Stimulated activated CD8-positive, alpha-beta memory T cell treated with anti-CD3 and anti-CD28 coated beads, Interleukin-12 subunit alpha, Interleukin-12 subunit beta, amount 100 ng/mL, for 4 hours (primary cell): ENCODE results near the gene ARHGEF19.
A peak's percentile ranks its signal among the peaks of the same experiment; 100 is the strongest.
"Not testable (repeated sequence)": the region's sequence is repeated elsewhere in the genome, so short reads cannot be mapped to it uniquely, and the experiment has no call there.

Experiments
- DNase-seq: peaks from one replicate; pipeline ENCODE4 v3.0.0-alpha.2; 2020; ENCODE audit warnings: low read depth

The ARHGEF19 gene

DNA sequence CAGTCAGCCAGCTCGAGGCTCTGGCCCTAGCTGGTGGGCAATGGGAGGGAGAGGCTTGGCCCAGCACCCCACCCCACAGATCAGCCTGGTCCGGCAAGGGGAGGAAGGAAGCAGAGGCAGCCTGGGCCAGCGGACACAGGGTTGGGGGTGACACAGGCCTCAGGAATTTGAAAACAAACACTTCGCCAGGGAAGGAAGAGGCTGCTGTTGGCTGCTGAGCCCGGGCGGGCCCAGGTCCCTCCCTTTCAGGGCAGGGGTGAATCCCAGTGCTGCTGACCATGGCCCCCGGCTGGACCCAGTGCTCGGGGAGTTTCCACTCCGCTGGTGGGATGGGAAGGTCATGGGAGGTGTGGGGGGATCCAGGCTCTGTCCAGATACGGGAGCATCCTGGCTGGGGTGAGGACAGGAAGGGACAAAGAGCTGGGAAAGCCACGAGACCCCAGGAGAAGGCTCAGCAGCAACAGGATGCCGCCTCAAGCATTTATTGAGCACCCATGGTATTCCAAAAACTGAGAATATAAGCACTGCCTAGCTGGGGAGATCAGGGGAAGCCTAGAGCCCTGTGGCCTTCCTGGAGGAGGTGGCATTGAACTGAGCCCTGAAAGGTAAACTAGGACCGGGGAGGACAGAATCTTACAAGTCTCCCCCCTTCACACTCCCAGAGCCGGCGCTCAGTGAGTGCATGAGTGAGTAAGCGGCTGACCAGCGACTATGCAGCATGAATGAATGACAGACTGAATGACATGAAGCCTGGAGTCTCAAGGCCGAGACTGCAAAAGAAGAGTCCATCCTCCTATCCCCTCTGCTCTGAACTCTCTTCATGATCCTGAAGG lies 30.3 kb downstream of the ARHGEF19 start:
- DNase-seq = no peak

DNA sequence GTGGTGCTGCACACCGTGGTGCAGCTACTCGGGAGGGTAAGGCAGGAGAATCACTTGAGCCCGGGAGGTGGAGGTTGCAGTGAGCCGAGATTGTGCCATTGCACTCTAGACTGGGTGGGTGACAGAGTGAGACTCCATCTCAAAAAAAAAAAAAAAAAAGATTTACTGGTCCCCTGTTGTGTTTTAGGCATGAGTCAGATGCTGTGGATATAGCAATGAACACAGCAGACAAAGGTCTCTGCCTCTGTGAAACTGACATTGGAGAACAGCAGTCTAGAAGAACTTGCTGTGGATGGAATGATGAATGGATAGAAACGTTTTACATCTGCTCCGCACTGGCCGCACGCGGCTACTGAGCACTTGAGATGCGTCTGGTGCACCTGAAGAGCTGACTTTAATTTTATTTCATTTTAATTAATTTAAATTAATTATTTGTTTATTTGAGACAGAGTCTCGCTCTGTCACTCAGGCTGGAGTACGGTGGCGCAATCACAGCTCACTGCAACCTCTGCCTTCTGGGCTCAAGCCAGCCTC lies 32.1 kb downstream of the ARHGEF19 start:
- DNase-seq = no peak

DNA sequence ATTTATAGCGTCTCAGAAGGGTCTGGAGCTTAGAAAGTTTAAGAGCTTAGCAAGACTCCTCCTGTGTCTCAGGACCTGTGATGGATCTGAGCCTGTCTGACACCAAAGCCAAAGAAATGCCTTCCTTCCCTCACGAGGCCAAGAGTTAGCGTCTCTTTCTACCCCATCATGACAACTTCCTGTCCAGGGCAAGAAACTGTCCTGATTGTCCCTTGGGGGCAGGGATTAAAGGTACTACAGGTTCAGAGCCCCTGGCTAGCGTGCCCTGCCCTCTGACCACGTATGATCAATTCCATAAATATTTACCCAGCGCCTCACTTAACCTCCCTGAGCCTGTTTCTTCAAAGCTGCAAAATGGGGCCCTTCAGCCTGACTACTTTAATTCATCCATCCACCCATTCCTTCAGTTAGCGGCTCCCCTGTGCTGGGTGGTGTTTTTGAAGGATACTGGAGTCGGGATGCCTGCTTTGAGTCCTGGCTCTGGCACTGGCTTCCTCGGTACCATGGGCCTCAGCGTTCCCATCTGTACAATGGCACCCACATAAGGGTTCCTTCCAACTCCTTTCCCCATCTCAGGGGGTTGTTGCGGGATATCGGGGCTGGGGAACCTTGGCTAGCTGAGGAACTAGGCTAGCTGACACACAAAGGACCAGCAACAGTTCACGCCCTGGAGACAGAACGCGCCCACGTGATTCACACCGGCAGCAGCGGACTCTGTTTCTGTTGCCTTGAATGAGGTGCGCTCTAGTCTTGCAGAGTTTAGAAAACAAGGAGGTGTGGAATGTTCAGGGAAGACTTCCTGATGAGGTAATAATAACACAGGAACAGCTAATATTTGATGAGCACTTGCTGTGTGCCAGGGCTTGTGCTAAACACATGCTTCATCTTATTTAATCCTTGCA lies 33.6 kb downstream of the ARHGEF19 start:
- DNase-seq = no peak

DNA sequence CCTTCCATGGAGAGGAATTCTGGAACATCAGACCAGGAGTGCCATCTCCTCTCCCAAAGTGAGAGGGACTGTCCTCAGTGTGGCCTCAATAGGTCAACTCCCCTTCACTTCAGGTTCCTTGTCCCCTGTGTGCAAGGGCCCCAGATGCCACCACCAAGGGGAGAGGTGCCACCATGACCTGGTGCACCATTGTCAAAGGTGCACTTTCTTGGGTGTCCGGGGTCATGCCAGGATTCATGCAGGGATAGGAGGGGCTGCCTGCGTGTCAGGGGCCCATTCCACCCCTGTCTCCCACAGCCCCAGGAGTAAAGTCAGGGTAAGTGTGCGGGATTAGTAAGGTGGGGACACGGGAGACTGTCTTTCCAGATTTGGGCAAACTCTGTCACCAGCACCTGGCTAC lies 35.1 kb downstream of the ARHGEF19 start:
- DNase-seq = no peak

DNA sequence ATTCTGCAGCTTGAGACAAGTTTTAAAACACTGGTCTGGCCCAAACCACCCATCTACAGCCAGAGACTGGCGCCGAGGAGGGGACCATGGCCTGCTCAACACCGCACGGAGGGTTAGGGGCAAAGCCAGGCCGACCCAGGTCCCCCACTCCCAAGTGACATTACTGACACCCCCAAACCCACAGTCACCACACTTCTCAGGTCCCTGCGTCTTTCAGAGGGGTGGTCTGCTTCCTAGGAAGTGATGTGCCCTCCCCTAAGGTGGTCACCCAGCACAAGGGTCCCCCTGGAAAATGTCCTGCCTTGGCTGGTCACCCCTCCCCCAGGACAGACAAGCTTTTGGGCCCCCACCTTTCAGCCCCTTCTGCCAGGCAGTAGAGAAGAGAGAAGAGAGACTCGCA lies 35.8 kb downstream of the ARHGEF19 start:
- no peak for DNase-seq

DNA sequence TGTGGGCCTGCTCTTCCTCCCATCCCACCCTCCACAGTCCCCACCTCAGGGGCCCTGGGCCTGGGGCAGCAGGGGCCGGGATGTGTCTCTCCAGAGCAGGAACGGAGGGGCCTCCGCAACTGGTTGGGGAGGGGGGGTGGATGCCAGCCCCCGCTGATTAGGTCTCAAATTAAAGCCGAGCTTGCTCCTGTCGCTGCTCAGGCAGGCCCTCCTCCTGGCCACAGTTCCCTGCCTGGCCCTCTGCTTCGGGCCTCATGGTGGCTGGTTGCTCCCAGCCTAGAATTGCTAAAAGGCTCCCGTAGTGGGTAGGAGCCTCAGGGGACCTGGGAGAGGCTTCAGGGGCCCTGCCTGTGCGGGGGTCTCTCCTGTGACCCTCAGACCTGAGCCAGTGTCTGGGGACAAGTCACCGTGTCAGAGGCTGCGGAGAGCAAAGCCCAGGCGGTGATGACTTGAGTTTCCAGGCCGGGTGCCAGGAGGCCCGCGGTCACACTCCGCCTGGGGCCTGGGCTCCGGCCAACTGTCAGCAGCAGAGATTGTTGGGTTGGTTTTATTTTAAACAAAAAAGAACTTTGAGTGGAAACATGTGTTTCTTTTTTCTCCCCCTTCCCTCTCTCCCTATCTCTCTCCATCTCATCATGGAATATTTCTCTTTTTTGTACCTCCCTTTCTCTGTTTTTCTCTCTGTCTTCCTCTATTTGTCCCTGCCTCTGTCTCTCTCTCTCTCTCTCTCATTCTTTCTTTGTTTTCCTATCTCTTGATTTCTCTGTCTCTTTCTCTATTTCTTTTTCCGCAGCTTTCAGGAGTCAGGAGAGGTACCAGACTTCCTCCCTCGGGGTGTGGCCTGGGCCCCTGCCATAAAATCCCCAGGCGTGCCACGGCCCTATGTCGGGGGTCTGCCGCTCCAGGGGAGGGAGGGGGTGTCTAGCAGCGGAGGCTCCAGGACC lies 36.6 kb downstream of the ARHGEF19 start:
- no peak for DNase-seq

DNA sequence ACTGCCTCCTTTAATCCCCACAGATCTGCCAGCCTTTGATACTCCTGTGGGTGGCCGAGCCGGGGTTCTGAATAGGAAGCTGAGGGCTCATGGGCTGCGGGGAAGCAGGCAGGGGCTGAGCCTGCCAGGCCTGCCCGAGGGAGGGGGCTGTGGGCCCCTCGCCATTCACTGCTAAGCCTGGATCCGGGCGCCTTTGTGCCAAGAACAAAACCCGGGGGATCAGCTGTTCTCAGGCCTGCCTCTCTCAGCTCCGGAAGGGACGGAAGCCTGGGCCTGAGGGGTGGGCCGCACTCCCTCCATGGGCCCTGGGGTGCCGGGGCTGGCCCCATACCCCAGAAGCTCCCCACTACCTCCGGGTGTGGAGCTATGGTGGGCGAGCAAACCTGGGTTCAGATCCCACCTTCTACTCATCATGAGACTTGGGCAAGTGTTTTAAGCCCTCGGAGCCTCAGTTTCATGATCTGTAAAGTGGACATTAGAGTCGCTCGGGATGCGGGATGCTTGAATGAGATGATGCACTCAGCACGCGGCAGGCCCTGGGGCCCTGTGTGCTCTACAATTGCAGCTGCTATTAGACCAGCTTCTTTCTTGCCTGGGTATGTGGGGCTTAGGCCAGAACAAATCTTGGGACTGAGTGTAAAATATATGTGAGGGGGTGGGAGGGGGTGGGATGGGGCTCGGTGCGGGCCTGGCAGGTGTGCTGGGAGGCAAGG lies 37.4 kb downstream of the ARHGEF19 start:
- no peak for DNase-seq

DNA sequence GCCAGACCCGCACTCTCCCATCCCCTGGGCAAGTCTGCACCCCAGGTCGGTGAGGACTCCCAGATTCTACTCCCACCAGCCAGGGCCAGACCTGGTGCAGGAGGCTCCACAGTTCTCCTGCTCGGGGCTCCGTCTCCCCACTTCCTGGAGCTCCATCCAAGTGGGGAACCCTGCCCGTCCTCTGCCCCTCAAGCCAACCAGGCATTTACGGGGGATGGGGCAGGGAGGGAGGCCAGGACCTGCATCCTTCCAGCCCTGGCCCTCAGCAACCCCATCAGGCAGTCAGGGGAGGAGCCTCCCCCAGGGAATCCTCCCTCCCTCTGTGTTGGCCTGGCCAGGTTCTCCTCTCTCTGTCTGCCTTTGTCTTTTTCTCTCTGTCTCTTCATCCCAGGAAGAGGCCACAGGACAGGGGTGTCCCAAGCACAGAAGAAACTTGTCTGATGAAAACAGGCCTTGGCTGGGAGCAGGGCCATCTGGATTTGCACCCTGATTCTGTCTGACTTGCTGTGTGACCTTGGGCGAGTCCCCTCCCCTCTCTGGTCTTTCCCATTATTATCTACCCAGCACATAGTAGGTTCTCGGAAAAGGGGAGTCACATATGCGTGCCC lies 38.1 kb downstream of the ARHGEF19 start:
- DNase-seq = no peak

DNA sequence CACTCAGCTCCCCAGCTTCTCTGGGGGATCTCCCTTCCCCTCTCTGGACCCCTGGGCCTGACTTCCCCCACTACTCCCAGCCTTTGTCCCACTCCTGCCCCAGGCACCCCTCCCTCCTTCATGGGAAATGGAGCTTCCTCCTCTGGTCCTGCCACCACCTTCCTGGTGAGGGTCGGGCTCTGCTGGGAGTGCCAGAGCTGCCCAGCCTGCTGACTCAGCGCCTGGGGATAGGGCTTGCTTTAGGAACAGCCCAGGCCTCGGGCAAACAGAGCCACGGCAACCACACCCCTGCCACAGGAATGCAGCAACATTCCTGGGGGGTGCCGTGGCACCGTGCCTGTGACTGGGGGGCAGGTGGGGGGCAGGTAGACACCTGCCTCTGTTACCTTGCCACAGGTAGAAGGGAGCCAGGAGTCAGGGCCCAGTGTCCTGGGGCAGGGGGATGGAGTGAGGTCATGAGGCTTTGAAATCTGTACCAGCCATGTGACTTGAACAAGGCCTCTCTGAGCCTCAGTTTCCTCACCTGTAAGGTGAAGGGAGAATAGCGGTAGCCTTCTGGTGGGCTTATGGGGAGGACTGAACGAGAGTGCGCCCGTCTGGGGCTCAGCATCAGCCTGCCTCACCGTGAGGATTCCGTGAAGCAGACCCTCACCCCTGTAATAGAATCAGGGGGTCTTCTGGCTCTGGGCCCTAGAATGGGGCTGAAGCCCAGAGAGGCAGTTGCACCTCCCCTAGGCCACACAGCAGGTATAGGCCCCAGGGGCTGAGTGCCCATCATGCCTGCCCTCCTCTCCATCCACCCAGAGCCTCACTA lies 38.8 kb downstream of the ARHGEF19 start:
- no peak for DNase-seq

DNA sequence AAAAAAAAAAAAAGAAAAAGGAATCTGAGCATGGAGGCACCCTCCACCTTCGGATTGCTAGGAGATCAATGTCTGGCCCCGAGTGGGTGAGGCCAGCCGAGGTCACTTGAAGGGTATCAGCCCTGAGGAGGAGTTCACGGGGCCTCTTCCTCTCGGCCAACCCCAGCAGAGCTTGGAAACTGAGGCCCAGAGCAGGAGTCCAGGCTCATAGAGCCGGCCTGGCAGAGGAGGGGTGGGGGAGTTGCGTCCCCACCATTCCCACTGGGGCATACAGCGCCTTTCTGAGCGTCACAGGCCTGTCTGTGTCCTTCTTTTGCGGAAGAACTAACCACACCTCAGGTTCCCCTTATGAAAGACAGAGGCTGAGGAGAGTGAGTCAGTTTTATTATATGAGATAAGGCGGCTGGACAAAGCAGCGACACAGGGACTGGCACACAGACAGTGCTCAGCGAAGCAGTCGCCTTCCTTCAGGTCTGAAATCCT lies 39.4 kb downstream of the ARHGEF19 start:
- no peak for DNase-seq

DNA sequence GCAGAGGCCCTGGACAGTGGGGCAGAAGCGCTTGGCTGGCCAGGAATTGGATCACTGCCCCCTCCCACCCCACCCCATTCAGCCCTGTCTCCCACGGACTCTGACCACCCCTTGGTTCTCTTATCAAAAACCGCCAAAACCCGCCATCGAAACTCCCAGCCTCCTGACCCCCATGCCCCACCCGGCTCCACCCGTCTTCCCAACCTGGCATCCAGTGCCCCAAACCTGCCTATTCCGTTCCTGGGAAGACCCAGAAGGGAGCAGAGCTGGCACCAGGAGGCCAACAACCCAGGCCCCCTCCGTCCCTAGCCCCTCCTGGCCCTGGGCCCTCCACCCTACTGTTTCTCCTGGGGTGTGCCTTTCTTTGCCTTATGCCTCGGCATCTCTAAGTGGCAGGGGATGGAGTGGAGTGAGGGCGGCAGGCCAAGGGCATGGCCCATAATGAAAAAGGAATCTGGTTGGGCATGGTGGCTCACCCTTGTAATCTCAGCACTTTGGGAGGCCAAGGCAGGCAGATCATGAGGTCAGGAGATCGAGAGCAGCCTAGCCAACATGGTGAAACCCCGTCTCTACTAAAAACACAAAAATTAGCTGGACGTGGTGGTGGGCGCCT lies 40.1 kb downstream of the ARHGEF19 start:
- no peak for DNase-seq

DNA sequence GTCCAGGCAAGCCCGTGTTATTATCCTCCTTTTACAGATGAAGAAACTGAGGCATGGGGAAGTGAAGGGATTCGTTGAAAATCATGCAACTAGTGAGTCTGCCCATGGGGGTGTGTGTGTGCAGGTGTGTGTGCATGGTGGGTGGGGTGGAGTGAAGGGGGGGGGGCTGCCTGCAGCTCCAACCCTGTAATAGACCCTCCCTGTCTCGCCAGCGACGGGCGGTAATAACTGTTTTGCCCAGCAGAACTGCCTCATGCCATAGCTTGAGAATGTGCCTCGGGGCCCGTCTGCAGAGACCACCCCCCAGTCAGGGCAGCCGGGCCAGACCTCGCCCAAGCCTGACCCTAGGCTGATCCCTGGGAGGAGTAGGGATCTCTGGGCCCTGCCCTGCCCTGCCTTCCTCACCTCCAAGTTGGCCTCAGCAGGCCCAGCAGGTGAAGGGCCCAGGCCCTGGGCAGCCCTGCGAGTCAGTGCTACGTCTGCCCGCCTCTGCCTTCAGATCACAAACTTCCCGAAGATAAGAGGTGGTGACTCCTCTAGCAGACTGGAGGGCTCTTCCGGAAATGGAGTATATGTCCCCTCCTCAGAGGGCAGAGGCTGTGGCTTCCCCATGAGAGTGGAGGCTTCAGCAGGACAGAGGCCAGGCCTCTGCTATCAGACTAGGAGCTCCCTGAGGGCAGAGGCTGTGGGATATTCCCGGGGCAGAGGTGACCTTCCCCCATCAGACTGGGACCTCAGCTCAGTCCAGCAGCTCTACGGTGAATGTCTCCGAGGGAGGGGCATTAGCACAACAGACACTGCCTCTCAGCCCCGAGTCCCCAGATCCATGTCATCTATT lies 40.9 kb downstream of the ARHGEF19 start:
- DNase-seq = no peak

DNA sequence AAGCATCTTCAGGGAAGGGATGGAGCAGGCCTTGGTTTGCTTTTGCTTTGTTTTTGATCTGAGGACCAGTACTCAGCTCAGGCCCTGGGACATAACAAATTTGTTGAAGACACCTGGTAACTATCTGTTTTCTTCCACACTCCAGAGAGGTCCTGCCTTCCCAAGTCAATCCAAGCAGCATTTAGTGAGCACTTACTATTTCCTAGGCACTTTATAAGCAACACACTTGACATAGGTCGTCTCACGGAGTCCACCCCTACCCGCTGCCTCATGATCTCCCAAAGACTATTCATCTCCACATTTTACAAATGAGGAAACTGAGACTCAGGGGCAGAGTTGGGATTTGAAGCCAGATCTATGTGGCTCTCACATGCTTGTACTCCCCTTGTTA lies 42.2 kb downstream of the ARHGEF19 start:
- no peak for DNase-seq

DNA sequence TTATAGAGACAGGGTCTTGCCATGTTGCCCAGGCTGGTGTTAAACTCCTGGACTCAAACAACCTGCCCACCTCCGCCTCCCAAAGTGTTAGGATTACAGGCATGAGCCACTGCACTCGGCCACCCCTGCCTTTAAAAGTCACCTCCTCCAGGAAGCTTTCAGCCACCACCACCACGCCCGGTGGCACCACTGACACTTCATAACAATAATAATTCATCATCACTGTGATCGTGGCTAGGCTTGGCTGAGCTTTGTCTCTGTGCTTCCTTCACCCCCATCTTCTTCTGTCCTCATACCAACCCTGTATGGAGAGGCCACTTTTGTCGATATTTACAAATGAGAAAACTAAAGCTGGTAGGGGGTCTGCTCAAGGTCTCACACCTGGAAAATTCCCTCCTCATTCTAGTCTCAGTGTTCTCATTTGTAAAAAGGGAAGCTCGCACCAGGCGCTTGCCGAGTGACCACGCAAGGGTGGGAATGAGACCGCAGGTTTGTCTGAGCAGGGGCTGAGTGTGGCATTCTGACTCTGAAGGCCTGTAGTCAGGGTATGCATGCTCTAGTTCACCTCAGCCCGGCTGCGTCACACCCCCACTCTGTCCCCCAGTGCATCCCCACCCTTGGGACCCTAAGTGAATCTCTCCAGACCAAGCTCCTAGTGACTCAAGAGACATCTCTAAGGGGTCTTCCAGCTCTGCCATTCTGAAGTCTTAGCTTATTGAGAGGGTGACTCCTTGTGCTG lies 43.7 kb downstream of the ARHGEF19 start:
- no peak for DNase-seq

DNA sequence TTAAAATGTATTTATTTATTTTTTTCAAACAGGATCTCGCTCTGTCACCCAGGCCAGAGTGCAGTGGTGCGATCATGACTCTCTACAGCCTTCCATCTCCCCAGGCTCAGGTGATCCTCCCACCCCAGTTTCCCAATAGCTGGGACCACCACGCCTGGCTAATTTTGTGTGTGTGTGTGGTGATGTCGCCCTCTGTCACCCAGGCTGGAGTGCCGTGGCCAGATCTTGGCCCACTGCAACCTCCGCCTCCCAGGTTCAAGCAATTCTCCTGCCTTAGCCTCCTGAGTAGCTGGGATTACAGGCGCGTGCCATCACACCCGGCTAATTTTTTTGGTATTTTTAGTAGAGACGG lies 44.3 kb downstream of the ARHGEF19 start:
- DNase-seq = not testable (repeated sequence)

DNA sequence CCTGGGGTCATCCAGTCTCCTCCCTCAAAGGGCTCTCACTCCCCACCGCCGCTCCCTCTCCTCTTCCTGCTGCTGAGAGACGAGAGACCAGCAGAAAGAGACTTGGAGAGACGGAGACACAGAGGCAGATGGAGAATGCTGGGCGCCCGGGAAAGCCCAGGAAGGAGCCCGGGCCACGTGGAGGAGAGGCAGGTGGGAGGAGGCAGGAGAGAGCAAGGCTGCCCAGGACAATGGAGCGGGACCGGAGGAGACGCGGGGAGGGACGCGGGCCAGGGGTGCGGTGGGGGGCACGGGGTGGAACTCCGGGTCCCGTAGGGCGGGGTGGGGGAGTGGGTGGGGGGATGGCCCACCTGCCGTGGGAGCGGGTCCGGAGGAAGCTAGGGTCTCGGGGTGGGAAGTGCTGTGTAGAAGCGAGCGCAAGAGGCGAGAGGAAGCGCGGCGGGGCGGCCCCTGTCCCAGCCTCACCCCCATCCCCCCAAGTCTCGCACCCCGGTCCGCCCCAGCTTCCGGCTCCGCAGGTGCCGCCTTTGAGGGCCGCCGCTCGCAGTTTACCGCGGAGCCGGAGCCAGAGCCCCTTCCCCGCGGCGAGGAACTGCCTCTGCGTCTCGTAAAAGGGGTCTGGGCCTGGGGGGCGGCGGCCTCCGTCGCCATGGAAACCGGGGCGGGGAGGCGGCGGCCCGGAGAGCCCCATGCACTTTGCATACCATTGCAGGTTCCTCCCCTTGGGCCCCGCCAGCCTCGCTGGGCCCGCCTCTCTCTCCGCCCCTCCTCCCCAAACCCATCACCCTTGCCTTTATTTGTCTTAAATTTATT lies 44.9 kb downstream of the ARHGEF19 start:
- DNase-seq = peak; percentile 40

DNA sequence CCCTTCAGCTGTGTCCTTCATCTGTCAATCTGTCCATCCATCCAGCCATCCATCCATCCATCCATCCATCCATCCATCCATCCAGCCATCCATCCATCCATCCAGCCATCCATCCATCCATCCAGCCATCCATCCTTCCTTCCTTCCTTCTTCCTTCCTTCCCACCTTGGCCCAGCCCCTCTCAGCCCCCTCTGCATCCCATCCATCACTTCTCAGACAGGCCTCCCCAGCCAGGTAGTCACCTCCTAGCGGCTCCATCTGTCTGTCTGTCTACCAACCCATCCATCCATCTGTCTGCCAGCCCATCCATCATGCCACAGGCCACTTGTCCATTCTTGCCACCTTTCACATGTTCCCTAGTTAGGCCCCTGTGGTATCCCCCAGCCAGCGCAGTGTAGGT lies 46.3 kb downstream of the ARHGEF19 start:
- no peak for DNase-seq
